ENCODE measurements around the gene SLC38A2.

- no peak for TF ChIP-seq CTCF (IDR thresholded peaks at IDR 0.05; ENCODE audit: insufficient read depth, low read depth, low read length)
- TF ChIP-seq EZH2 (IDR thresholded peaks at IDR 0.05; ENCODE audit: insufficient read depth, low read length): no peak
These were observed 3.5 kb downstream of the SLC38A2 start for GRCh38 chr12:46369095-46369473.
